Subcutaneous adipose tissue (tissue), 4 donors: ENCODE data around the gene SPATA17. TPM values are rescaled to one million over a fixed set of nuclear protein-coding genes. Genes with fewer than 3 reads are reported as not detected.

ENCODE experiments used
- CTCF ChIP-seq: fragments of 450-650 bp; IDR thresholded peaks from one replicate; pipeline ENCODE4 v1.5.1; 2016; ENCODE audit warnings: low read depth, mild to moderate bottlenecking, control low read depth, antibody characterized with exemption, moderate library complexity
- total RNA-seq, 4 donors: library from RNA; depleted of rRNA; stranded (reverse); fragments of >200 nt; gene quantifications; one replicate each; pipeline ENCODE4 v1.1.0, GENCODE V29; 2016

The SPATA17 gene
- total RNA-seq, 4 donors from 2014 or later: 1.5 TPM; not detected in 3

GRCh38 chr1:217891966-217892365 lies 260.8 kb downstream of the SPATA17 start:
- TF ChIP-seq CTCF: no peak

- no peak for TF ChIP-seq CTCF
Observed at GRCh38 chr1:217892750-217893149, 261.6 kb downstream of the SPATA17 start.

DNA sequence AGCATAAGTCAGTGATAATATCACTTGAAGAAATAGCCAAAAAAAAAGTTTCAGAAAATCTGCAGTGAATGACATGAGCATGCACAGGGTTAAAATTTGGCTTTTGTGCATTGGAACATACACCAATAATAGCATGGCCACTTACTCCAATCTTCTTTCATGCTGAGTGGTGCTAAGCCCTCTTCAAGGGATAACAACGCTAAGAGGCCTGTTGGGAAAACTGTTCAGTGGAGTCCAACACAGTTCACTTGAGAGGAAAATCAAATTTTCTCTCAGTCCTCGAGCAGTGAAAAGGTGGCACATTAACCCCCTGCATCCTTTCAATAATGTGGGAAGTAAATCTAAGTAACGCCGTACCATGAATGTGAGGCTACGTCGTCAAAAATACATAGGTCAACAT lies 264.7 kb downstream of the SPATA17 start:
- no peak for TF ChIP-seq CTCF

DNA sequence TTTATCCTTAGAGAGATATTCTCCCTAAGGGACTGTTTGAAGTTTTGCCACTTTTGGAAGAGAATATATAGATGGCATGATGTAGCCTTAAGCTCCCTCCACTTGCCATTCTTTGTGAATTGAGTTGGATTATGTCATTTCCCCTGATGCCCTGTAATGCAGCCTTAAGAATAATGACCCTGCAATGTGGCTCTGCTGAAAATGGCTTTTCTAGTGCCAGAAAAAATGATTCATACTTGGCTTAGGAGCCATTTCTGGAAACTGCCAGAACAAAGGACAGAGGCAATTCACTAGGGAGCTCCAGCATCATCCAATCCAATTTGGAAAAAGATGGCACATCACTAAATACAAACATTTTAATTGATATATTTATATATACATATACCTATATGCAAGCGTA lies 265.3 kb downstream of the SPATA17 start:
- TF ChIP-seq CTCF: no peak

DNA sequence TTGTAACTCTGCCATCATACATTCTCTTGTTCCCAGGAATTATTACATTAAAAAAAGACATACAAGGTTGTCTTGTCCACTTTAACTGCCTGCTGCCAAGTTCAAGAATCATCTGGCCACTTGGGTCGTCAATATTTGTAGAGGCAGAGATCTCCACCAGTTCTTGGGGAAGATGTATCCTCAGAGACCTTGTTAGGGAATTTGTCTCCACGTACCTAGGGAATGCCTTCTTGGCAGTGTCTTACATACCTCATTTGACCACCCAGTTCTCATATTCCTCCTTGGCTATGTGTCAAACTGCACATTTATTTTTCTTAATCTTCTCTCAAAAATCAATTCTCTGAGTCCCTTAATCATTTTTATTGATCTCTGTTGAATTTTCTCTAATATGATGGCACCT lies 266.0 kb downstream of the SPATA17 start:
- no peak for TF ChIP-seq CTCF

GRCh38 chr1:217899614-217900013 lies 268.5 kb downstream of the SPATA17 start:
- no peak for TF ChIP-seq CTCF

DNA sequence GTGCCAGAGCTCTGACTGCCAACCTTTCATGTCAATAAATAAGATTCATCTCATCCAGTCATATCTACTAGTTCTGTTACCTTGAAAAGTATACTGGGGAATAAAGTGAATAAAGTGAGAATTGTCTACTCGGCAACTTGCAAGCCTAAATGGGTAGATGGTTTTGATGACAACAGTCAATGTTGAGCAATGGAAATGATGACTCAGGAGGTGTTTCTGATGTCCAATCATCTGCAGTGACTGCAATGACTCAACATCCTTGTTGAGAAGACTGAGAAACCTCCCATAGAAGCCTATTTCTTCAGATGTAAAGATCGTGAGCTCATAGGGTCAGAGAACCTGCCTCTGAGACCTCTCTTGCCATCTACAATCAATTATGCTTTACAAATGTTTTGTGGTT lies 276.4 kb downstream of the SPATA17 start:
- TF ChIP-seq CTCF: no peak
